ENCODE measurements around the gene MIB1. TPM values are rescaled to one million over a fixed set of nuclear protein-coding genes. Genes with fewer than 3 reads are reported as not detected.
A peak's percentile ranks its signal among the peaks of the same experiment; 100 is the strongest.
"Not testable (repeated sequence)": the region's sequence is repeated elsewhere in the genome, so short reads cannot be mapped to it uniquely, and the experiment has no call there.

Gene MIB1
- total and polyA plus RNA-seq, 5 donors = 3.7 to 29.5 (median 23.2) TPM

- no peak overlapping the region for H3K27ac ChIP-seq (ENCODE audit: low read length)
- H3K9me3 ChIP-seq (ENCODE audit: control insufficient read depth, low read length) = no peaks in the 10 kb centered on the region
- H3K4me1 ChIP-seq (ENCODE audit: control insufficient read depth, insufficient read depth, low read length) = no peaks in the 10 kb centered on the region
- no peaks in the 10 kb centered on the region for H3K27me3 ChIP-seq (ENCODE audit: control insufficient read depth, insufficient read depth)
- 98% methylated on average over 1 of the region's 1 CpG for WGBS
- H3K4me3 ChIP-seq (ENCODE audit: low read length) = no peak overlapping the region
- intact Hi-C loops (cut with DNase I) = no loop called here
- DNase-seq = no peak
- ATAC-seq = no peak
These were observed 26.1 kb upstream of the MIB1 start for GRCh38 chr18:21714474-21714873.

GRCh38 chr18:21722687-21723086 is 17.9 kb upstream of the MIB1 start:
- Histone ChIP-seq H3K4me3 (ENCODE audit: low read length) (no peak overlapping the region), H3K9me3 (ENCODE audit: control insufficient read depth, low read length) (no peaks in the 10 kb centered on the region), H3K4me1 (ENCODE audit: control insufficient read depth, insufficient read depth, low read length) (no peaks in the 10 kb centered on the region), H3K27ac (ENCODE audit: low read length) (no peak overlapping the region), H3K27me3 (ENCODE audit: control insufficient read depth, insufficient read depth) (no peaks in the 10 kb centered on the region)
- WGBS = 97% methylated on average over 2 of the region's 2 CpGs
- DNase-seq (no peak), ATAC-seq (no peak)
- intact Hi-C loops (cut with DNase I) = loop anchor here in 1 of 4 donors (10.0 kb wide), 1 partner anchor 68 kb away; no protein-coding TSS in a partner anchor

GRCh38 chr18:21725201-21725600 is 15.4 kb upstream of the MIB1 start:
- ATAC-seq = no peak
- intact Hi-C loops (cut with DNase I) = loop anchor here in 1 of 4 donors (10.0 kb wide), 1 partner anchor 70 kb away; no protein-coding TSS in a partner anchor
- DNase-seq = no peak
- Histone ChIP-seq H3K4me1 (ENCODE audit: control insufficient read depth, insufficient read depth, low read length) (no peaks in the 10 kb centered on the region), H3K27me3 (ENCODE audit: control insufficient read depth, insufficient read depth) (no peaks in the 10 kb centered on the region), H3K9me3 (ENCODE audit: control insufficient read depth, low read length) (no peaks in the 10 kb centered on the region), H3K4me3 (ENCODE audit: low read length) (no peak overlapping the region), H3K27ac (ENCODE audit: low read length) (no peak overlapping the region)
- 79% methylated on average over 4 of the region's 4 CpGs for WGBS

- no peak for ATAC-seq
- 85% methylated on average over 2 of the region's 2 CpGs for WGBS
- intact Hi-C loops (cut with DNase I) = loop anchor here in 1 of 4 donors (10.0 kb wide), 1 partner anchor 73 kb away; no protein-coding TSS in a partner anchor
- DNase-seq = no peak
- H3K27ac ChIP-seq (ENCODE audit: low read length) = no peak overlapping the region
- H3K9me3 ChIP-seq (ENCODE audit: control insufficient read depth, low read length) = no peaks in the 10 kb centered on the region
- H3K4me1 ChIP-seq (ENCODE audit: control insufficient read depth, insufficient read depth, low read length) = no peaks in the 10 kb centered on the region
- H3K4me3 ChIP-seq (ENCODE audit: low read length) = no peak overlapping the region
- H3K27me3 ChIP-seq (ENCODE audit: control insufficient read depth, insufficient read depth) = no peaks in the 10 kb centered on the region
These were observed 12.9 kb upstream of the MIB1 start for GRCh38 chr18:21727702-21728101.

- Histone ChIP-seq H3K4me3 (ENCODE audit: low read length) (no peak overlapping the region), H3K4me1 (ENCODE audit: control insufficient read depth, insufficient read depth, low read length) (no peaks in the 10 kb centered on the region), H3K27me3 (ENCODE audit: control insufficient read depth, insufficient read depth) (no peaks in the 10 kb centered on the region), H3K9me3 (ENCODE audit: control insufficient read depth, low read length) (no peaks in the 10 kb centered on the region), H3K27ac (ENCODE audit: low read length) (no peak overlapping the region)
- DNase-seq (no peak), ATAC-seq (no peak)
- 88% methylated on average over 5 of the region's 5 CpGs for WGBS
- intact Hi-C loops (cut with DNase I) = no loop called here
These were observed 7.6 kb upstream of the MIB1 start for GRCh38 chr18:21733011-21733410.

GRCh38 chr18:21735452-21736015 is 5.1 kb upstream of the MIB1 start:
- WGBS = 53% methylated on average over 12 of the region's 12 CpGs
- intact Hi-C loops (cut with DNase I) = no loop called here
- H3K27ac ChIP-seq (ENCODE audit: low read length) = no peak overlapping the region

GRCh38 chr18:21736926-21737325 is 3.7 kb upstream of the MIB1 start:
- intact Hi-C loops (cut with DNase I); ATAC-seq; H3K27me3 ChIP-seq (ENCODE audit: control insufficient read depth, insufficient read depth); H3K27ac ChIP-seq (ENCODE audit: low read length); H3K9me3 ChIP-seq (ENCODE audit: control insufficient read depth, low read length); H3K4me3 ChIP-seq (ENCODE audit: low read length); DNase-seq; H3K4me1 ChIP-seq (ENCODE audit: control insufficient read depth, insufficient read depth, low read length): not testable (repeated sequence)
- 97% methylated on average over 4 of the region's 4 CpGs for WGBS

More at GRCh38 chr18:21735452-21736015, 5.1 kb upstream of the MIB1 start:
- H3K9me3 ChIP-seq (ENCODE audit: control insufficient read depth, low read length) = no peaks in the 10 kb centered on the region
- DNase-seq = peak; percentile 41 to 71 (median 65)
- peaks cover 2% of the 10 kb centered on the region for H3K4me1 ChIP-seq (ENCODE audit: control insufficient read depth, insufficient read depth, low read length)
- ATAC-seq = peak in 1 of 2 donors; percentile 16
- no peaks in the 10 kb centered on the region for H3K27me3 ChIP-seq (ENCODE audit: control insufficient read depth, insufficient read depth)
- H3K4me3 ChIP-seq (ENCODE audit: low read length) = no peak overlapping the region

- Histone ChIP-seq H3K27ac (ENCODE audit: low read length) (no peak overlapping the region), H3K4me1 (ENCODE audit: control insufficient read depth, insufficient read depth, low read length) (peaks cover 2% of the 10 kb centered on the region), H3K27me3 (ENCODE audit: control insufficient read depth, insufficient read depth) (no peaks in the 10 kb centered on the region), H3K4me3 (ENCODE audit: low read length) (peak overlapping the region; percentile 47), H3K9me3 (ENCODE audit: control insufficient read depth, low read length) (no peaks in the 10 kb centered on the region)
- ATAC-seq (peak; percentile 1), DNase-seq (peak; percentile 41 to 62 (median 60))
- intact Hi-C loops (cut with DNase I) = no loop called here
- WGBS = 35% methylated on average over 21 of the region's 21 CpGs
These were observed 721 bp upstream of the MIB1 start for GRCh38 chr18:21739604-21740537.

GRCh38 chr18:21741312-21741561 is 645 bp downstream of the MIB1 start:
- Histone ChIP-seq H3K9me3 (ENCODE audit: control insufficient read depth, low read length) (no peaks in the 10 kb centered on the region), H3K27me3 (ENCODE audit: control insufficient read depth, insufficient read depth) (no peaks in the 10 kb centered on the region), H3K27ac (ENCODE audit: low read length) (peak overlapping the region; percentile 100), H3K4me1 (ENCODE audit: control insufficient read depth, insufficient read depth, low read length) (peaks cover 2% of the 10 kb centered on the region), H3K4me3 (ENCODE audit: low read length) (peak overlapping the region; percentile 96)
- intact Hi-C loops (cut with DNase I) = no loop called here
- ATAC-seq = no peak
- under 1% methylated on average over 41 of the region's 41 CpGs for WGBS
- peak in 1 of 3 donors; percentile 86 for DNase-seq

- DNase-seq (peak in 2 of 3 donors; percentile 51 to 76), ATAC-seq (peak; percentile 1)
- Histone ChIP-seq H3K9me3 (ENCODE audit: control insufficient read depth, low read length) (no peaks in the 10 kb centered on the region), H3K4me1 (ENCODE audit: control insufficient read depth, insufficient read depth, low read length) (peaks cover 2% of the 10 kb centered on the region), H3K4me3 (ENCODE audit: low read length) (peak overlapping the region; percentile 96), H3K27me3 (ENCODE audit: control insufficient read depth, insufficient read depth) (no peaks in the 10 kb centered on the region), H3K27ac (ENCODE audit: low read length) (peak overlapping the region; percentile 100)
- intact Hi-C loops (cut with DNase I) = no loop called here
- WGBS = 1% methylated on average over 49 of the region's 49 CpGs
These were observed 1.1 kb downstream of the MIB1 start for GRCh38 chr18:21741562-21742314.

- intact Hi-C loops (cut with DNase I) = no loop called here
These were observed 1.7 kb downstream of the MIB1 start for GRCh38 chr18:21742315-21742687.

More at GRCh38 chr18:21742315-21742687, 1.7 kb downstream of the MIB1 start:
- no peaks in the 10 kb centered on the region for H3K9me3 ChIP-seq (ENCODE audit: control insufficient read depth, low read length)
- WGBS = 47% methylated on average over 5 of the region's 5 CpGs
- H3K27ac ChIP-seq (ENCODE audit: low read length) = no peak overlapping the region
- ATAC-seq = no peak
- no peak for DNase-seq
- peaks cover 2% of the 10 kb centered on the region for H3K4me1 ChIP-seq (ENCODE audit: control insufficient read depth, insufficient read depth, low read length)
- no peaks in the 10 kb centered on the region for H3K27me3 ChIP-seq (ENCODE audit: control insufficient read depth, insufficient read depth)
- H3K4me3 ChIP-seq (ENCODE audit: low read length) = peak overlapping the region; percentile 96
